AG04449 (cell line): ENCODE results near the gene EPHA8.

ENCODE experiments used
- CTCF ChIA-PET: fragments of 350-600 bp; formaldehyde crosslinking; extraction: SDS; loops from one replicate; lab custom pipeline; 2021; ENCODE audit warnings: antibody characterized with exemption; lab: Yijun Ruan, JAX
- POLR2A ChIA-PET: fragments of 400-600, 350-600 bp; formaldehyde crosslinking; extraction: SDS; loops from one replicate; lab custom pipeline; 2020; ENCODE audit warnings: antibody characterized with exemption, inconsistent platforms; lab: Yijun Ruan, JAX
- DNase-seq: peaks from one replicate; pipeline ENCODE4 v3.0.0-alpha.2; 2010; ENCODE audit warnings: low read depth, low spot score
- H3K4me3 ChIP-seq: 2 replicates; pipeline ENCODE4 v1.5.1; 2011; ENCODE audit warnings: low read depth, mild to moderate bottlenecking, control low read depth, low read length
- CTCF ChIP-seq: IDR thresholded peaks from one replicate; pipeline ENCODE4 v1.5.1; 2011; ENCODE audit warnings: mild to moderate bottlenecking, moderate library complexity, low read length, control low read depth, inconsistent platforms; ENCODE audit not compliant: insufficient read depth; ENCODE audit errors: missing control alignments

EPHA8 gene

GRCh38 chr1:22619798-22620197, 56.5 kb downstream of the EPHA8 start:
- no peak for DNase-seq
- POLR2A ChIA-PET: no interaction called here
- CTCF ChIA-PET: no interaction called here
- no peak overlapping the region for H3K4me3 ChIP-seq
- TF ChIP-seq CTCF: no peak

- POLR2A ChIA-PET: no interaction called here
- no peak for TF ChIP-seq CTCF
- CTCF ChIA-PET: interaction anchor here (0.8 to 1.7 kb wide), 3 partner anchors 12 to 205 kb away, joined by 3 to 6 read pairs (median 3); no protein-coding TSS in a partner anchor
- no peak overlapping the region for H3K4me3 ChIP-seq
- DNase-seq: no peak
Measured at GRCh38 chr1:22621761-22622160, 58.5 kb downstream of the EPHA8 start.

GRCh38 chr1:22625262-22625925, 62.1 kb downstream of the EPHA8 start:
- POLR2A ChIA-PET: no interaction called here
- TF ChIP-seq CTCF: no peak
- DNase-seq: no peak
- CTCF ChIA-PET: no interaction called here
- H3K4me3 ChIP-seq: no peak overlapping the region

- no peak overlapping the region for H3K4me3 ChIP-seq
- ChIA-PET POLR2A (no interaction called here), CTCF (interaction anchor here (0.9 to 1.4 kb wide), 2 partner anchors 15 to 16 kb away, joined by 3 to 5 read pairs; no protein-coding TSS in a partner anchor)
- no peak for TF ChIP-seq CTCF
- no peak for DNase-seq
Measured at GRCh38 chr1:22626237-22627157, 63.2 kb downstream of the EPHA8 start.

- TF ChIP-seq CTCF: no peak
- ChIA-PET POLR2A (no interaction called here), CTCF (interaction anchor here (1.4 kb wide), 1 partner anchor 14 kb away, joined by 5 read pairs; no protein-coding TSS in a partner anchor)
- DNase-seq: no peak
- no peak overlapping the region for H3K4me3 ChIP-seq
Measured at GRCh38 chr1:22627331-22627730, 64.0 kb downstream of the EPHA8 start.
